ENCODE measurements around the gene FANCE.

FANCE gene, protein sequence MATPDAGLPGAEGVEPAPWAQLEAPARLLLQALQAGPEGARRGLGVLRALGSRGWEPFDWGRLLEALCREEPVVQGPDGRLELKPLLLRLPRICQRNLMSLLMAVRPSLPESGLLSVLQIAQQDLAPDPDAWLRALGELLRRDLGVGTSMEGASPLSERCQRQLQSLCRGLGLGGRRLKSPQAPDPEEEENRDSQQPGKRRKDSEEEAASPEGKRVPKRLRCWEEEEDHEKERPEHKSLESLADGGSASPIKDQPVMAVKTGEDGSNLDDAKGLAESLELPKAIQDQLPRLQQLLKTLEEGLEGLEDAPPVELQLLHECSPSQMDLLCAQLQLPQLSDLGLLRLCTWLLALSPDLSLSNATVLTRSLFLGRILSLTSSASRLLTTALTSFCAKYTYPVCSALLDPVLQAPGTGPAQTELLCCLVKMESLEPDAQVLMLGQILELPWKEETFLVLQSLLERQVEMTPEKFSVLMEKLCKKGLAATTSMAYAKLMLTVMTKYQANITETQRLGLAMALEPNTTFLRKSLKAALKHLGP

DNA sequence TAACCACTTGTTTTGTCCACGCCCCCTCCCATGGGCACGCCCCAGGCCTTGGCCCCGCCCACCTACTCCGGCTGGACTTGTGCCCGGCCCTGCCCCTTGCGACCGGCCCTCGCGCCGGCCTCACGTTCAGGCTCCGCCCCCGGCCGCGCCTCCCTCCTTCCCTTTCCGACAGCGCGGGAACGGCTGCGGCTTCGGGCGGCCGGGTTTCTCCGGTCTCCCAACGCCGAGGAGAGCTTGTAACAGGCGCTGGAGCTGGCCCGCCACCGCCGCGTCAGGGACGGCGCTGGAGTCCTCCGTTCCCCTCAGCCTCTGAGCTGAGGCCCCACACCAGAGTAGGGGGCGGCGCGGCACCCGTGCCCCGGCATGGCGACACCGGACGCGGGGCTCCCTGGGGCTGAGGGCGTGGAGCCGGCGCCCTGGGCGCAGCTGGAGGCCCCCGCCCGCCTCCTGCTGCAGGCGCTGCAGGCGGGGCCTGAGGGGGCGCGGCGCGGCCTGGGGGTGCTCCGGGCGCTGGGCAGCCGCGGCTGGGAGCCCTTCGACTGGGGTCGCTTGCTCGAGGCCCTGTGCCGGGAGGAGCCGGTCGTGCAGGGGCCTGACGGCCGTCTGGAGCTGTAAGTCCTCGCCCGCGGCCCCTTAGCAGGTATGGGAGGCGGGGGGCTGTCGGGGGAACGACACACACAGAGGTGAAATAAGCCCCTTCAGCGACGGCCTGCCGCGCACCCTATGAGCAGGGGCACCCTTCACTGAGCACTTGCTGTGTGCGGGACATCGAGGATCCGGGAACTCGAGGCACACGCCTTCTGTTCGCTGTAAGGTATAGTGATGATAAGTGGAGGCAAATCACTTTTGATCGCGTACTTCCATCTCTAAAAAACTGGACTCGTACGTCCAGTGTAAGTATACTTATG, at the start of gene FANCE:
Gene FANCE, plus strand, starts transcription at position 156 of the 908 bp plus-strand sequence. Its CDS starts 208 bp downstream, at position 364.
- TF ChIP-seq, protein P1, sequence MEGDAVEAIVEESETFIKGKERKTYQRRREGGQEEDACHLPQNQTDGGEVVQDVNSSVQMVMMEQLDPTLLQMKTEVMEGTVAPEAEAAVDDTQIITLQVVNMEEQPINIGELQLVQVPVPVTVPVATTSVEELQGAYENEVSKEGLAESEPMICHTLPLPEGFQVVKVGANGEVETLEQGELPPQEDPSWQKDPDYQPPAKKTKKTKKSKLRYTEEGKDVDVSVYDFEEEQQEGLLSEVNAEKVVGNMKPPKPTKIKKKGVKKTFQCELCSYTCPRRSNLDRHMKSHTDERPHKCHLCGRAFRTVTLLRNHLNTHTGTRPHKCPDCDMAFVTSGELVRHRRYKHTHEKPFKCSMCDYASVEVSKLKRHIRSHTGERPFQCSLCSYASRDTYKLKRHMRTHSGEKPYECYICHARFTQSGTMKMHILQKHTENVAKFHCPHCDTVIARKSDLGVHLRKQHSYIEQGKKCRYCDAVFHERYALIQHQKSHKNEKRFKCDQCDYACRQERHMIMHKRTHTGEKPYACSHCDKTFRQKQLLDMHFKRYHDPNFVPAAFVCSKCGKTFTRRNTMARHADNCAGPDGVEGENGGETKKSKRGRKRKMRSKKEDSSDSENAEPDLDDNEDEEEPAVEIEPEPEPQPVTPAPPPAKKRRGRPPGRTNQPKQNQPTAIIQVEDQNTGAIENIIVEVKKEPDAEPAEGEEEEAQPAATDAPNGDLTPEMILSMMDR (IDR thresholded peaks at IDR 0.05; ENCODE audit: low read depth, low read length) = no peak
- peak; percentile 100 for DNase-seq
- H3K27me3 ChIP-seq (ENCODE audit: insufficient read depth, low read depth, severe bottlenecking) = no peaks in the 10 kb centered on the region
- H3K27ac ChIP-seq = peak within 1 kb of the TSS; percentile 83
- peak within 1 kb of the TSS; percentile 77 for H3K4me3 ChIP-seq (ENCODE audit: low read depth, low read length)
- H3K9me3 ChIP-seq (ENCODE audit: severe bottlenecking) = no peaks in the 10 kb centered on the region
- H3K36me3 ChIP-seq = peaks cover 26% of the 10 kb centered on the region

DNA sequence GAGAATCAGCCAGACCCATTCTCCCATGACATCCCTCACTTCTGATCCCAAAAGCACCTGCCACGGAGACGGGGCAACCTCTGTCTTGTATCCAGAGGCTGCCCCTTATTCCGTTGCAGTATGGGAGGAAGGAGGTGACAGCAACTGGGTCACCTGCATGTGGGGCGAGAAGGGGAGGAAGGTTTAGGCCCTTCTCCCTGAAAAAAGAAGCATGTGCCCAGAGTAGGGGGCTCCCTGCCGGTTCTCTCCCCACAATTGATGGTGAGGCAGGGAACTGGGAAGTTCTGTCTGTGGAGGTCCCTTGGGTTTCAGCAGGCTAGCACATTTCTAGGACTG, 49.3 kb upstream of the FANCE start:
- H3K9me3 ChIP-seq (ENCODE audit: severe bottlenecking) = no peaks in the 10 kb centered on the region
- no peak for DNase-seq
- H3K27ac ChIP-seq = no peak overlapping the region
- H3K4me3 ChIP-seq (ENCODE audit: low read depth, low read length) = no peak overlapping the region
- no peaks in the 10 kb centered on the region for H3K36me3 ChIP-seq
- TF ChIP-seq, protein P1 (IDR thresholded peaks at IDR 0.05; ENCODE audit: low read depth, low read length) = no peak
- no peaks in the 10 kb centered on the region for H3K27me3 ChIP-seq (ENCODE audit: insufficient read depth, low read depth, severe bottlenecking)

DNA sequence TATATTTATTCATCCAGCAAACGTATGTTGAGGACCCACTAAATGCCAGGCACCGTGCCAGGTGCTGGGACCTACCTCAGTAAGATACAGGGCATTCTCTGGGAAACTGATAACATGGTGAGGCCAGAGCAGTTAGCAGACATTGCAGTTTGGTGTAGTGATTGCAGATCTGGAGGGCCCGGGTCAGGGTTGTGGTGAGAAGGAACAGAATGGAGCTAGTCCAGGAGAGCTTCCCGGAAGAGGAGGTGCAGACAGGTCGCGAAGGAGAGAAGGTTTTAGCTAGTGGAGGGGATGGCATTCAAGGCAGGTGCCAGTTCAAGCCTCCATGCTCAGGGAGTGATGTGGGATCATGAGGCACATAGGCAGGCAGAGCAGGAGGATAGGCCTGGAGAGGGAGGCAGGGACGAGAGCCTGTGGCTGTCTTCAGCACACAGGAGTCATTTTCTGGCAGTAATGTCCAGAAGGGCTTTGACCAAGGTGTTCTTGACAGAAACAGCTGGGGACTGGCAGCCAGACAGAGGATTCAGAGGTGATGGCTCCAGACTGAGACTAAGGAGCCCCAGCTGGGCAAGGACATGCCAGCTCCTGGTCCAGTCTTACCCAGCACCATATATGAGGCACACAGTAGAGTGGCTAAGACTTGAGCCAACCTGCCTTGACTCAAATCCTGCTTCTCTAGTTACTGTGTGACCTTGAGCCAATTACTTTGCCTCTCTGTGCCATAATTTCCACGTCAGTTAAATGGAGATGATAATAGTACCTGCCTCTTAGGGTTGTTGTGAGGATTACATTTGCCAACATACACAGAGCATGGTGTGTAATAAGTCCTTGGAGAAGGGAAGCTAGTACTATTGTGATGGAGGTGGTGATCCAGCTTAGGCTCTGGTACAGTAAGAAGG, 48.3 kb upstream of the FANCE start:
- TF ChIP-seq, protein P1 (IDR thresholded peaks at IDR 0.05; ENCODE audit: low read depth, low read length) = no peak
- Histone ChIP-seq H3K27me3 (ENCODE audit: insufficient read depth, low read depth, severe bottlenecking) (no peaks in the 10 kb centered on the region), H3K36me3 (no peaks in the 10 kb centered on the region), H3K9me3 (ENCODE audit: severe bottlenecking) (no peaks in the 10 kb centered on the region), H3K4me3 (ENCODE audit: low read depth, low read length) (no peak overlapping the region), H3K27ac (no peak overlapping the region)
- DNase-seq = no peak

DNA sequence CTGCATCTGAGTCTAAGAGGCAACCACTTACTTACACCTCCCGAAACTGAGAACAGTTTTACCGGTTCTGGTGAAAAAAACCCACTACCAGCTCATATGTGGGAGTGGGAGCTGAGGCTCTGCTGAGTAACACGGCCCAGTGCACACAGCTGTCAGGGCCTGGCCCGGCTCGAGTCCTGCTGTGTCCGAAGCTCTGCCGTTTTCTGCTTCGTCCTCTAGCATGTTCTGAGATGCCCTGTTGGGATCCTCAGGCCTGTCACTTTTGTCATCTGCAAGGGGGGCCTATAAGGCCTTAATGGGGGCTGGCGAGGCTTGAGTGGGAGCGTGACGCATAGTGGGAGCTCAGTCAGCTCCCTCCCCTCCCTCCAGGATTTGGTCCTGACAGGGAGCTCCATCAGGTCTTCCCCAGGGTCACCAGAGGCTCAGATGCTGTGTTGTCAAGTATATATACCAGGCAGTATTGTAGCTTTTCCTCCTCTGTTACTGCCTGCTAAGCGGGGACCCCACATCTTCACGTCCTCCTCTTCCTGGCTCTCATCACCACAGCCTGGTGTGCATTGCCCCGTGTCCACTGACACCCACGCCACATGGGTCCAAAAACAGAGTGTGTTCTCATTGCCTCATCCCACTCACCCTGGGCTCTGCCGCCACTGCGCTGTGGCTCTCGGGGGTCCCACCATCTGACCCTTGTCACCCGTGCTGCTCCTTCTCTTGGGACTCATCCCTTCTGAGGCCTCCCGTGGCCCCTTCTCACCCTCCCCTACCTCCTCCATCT, 45.2 kb upstream of the FANCE start:
- no peak overlapping the region for H3K27ac ChIP-seq
- no peak for DNase-seq
- no peaks in the 10 kb centered on the region for H3K9me3 ChIP-seq (ENCODE audit: severe bottlenecking)
- H3K4me3 ChIP-seq (ENCODE audit: low read depth, low read length) = no peak overlapping the region
- TF ChIP-seq, protein P1 (IDR thresholded peaks at IDR 0.05; ENCODE audit: low read depth, low read length) = no peak
- no peaks in the 10 kb centered on the region for H3K27me3 ChIP-seq (ENCODE audit: insufficient read depth, low read depth, severe bottlenecking)
- H3K36me3 ChIP-seq = peaks cover 6% of the 10 kb centered on the region

DNA sequence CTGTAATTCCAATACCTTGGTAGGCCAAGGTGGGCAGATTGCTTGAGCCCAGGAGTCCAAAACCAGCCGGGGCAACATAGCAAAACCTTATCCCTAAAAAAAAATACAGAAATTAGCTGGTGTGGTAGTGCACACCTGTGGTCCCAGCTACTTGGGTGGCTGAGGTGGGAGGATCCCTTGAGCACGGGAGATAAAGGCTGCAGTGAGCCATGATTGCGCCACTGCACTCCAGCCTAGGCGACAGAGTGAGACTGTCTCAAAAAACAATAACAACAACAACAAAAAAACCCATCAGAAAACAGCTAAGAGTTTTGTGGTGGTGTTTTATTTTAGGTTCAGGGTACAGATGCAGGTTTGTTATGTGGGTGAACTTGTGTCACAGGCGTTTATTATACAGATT, 42.9 kb upstream of the FANCE start:
- Histone ChIP-seq H3K4me3 (ENCODE audit: low read depth, low read length) (no peak overlapping the region), H3K36me3 (peaks cover 18% of the 10 kb centered on the region), H3K27ac (no peak overlapping the region), H3K27me3 (ENCODE audit: insufficient read depth, low read depth, severe bottlenecking) (no peaks in the 10 kb centered on the region), H3K9me3 (ENCODE audit: severe bottlenecking) (no peaks in the 10 kb centered on the region)
- TF ChIP-seq, protein P1 (IDR thresholded peaks at IDR 0.05; ENCODE audit: low read depth, low read length) = no peak
- DNase-seq = no peak
